Stimulated activated CD8-positive, alpha-beta memory T cell treated with anti-CD3 and anti-CD28 coated beads, Interleukin-15, amount 100 ng/mL, for 48 hours (primary cell): Measurements from ENCODE around the gene LCN12.

Experiments
- DNase-seq, 2 donors: peaks; one replicate each; pipeline ENCODE4 v3.0.0-alpha.2; 2020; ENCODE audit warnings: low read depth in 2 of 2

LCN12 gene

GRCh38 chr9:136945333-136946227 lies 6.5 kb upstream of the LCN12 start:
- DNase-seq, result no peak

- DNase-seq, result no peak
These were observed 5.6 kb upstream of the LCN12 start for GRCh38 chr9:136946228-136947027.

GRCh38 chr9:136947028-136947891 lies 4.8 kb upstream of the LCN12 start:
- no peak for DNase-seq

- DNase-seq, result no peak
These were observed 4.0 kb upstream of the LCN12 start for GRCh38 chr9:136947955-136948510.

GRCh38 chr9:136949239-136949816 lies 2.7 kb upstream of the LCN12 start:
- DNase-seq, result no peak

GRCh38 chr9:136949817-136950655 lies 2.0 kb upstream of the LCN12 start:
- peak; percentile 94 for DNase-seq

- no peak for DNase-seq
These were observed 1.3 kb upstream of the LCN12 start for GRCh38 chr9:136950656-136951276.

- no peak for DNase-seq
These were observed 313 bp downstream of the LCN12 start for GRCh38 chr9:136952321-136952850.

- DNase-seq, result no peak
These were observed 1.1 kb downstream of the LCN12 start for GRCh38 chr9:136952876-136953770.

- DNase-seq, result no peak
These were observed 1.7 kb downstream of the LCN12 start for GRCh38 chr9:136953771-136954269.

- no peak for DNase-seq
These were observed 2.4 kb downstream of the LCN12 start for GRCh38 chr9:136954270-136955083.

- DNase-seq, result no peak
These were observed 3.3 kb downstream of the LCN12 start for GRCh38 chr9:136955202-136955942.

- DNase-seq, result no peak
These were observed 3.9 kb downstream of the LCN12 start for GRCh38 chr9:136955943-136956335.

- DNase-seq, result no peak
These were observed 4.5 kb downstream of the LCN12 start for GRCh38 chr9:136956604-136957003.

- DNase-seq, result no peak
These were observed 5.4 kb downstream of the LCN12 start for GRCh38 chr9:136957461-136957860.

GRCh38 chr9:136957901-136958300 lies 5.8 kb downstream of the LCN12 start:
- no peak for DNase-seq

GRCh38 chr9:136958473-136958872 lies 6.4 kb downstream of the LCN12 start:
- DNase-seq, result no peak
